GM12878 (cell line): ENCODE results near the gene CCDC57. TPM values are rescaled to one million over a fixed set of nuclear protein-coding genes. Genes with fewer than 3 reads are reported as not detected.

Experiments used
- ATAC-seq: fragments of 200-7000 bp; cut with Tn5 transposase; 3 replicates; pipeline ENCODE4 v1.9.1; 2020; ENCODE audit warnings: mild to moderate bottlenecking, moderate library complexity
- BruUV-seq: library from RNA; stranded (reverse); fragments of 400-500 nt; replicated peaks from 2 replicates; lab custom pipeline; 2021; lab: Mats Ljungman, UMichigan
- CTCF ChIA-PET: fragments of 300-600 bp; sonication (Branson Sonifier 250); formaldehyde crosslinking; extraction: SDS; loops from one replicate; lab custom pipeline; 2021; ENCODE audit warnings: inconsistent platforms; lab: Yijun Ruan, JAX
- POLR2A ChIA-PET: fragments of 350-600 bp; formaldehyde crosslinking; extraction: SDS; loops from one replicate; lab custom pipeline; 2021; ENCODE audit warnings: inconsistent platforms; lab: Charles Lee
- RAD21 ChIA-PET: fragments of 300-600 bp; sonication (Branson Sonifier 250); formaldehyde crosslinking; loops from one replicate; lab custom pipeline; 2023; ENCODE audit warnings: antibody characterized with exemption; ENCODE audit not compliant: unreplicated experiment; lab: Charles Lee
- SMC1A ChIA-PET: fragments of 300-600 bp; sonication (Branson Sonifier 250); formaldehyde crosslinking; loops from one replicate; lab custom pipeline; 2023; ENCODE audit not compliant: unreplicated experiment, uncharacterized antibody; lab: Charles Lee
- DNase-seq: peaks from one replicate; pipeline ENCODE4 v3.0.0-alpha.2; 2011; ENCODE audit warnings: low read depth, low spot score
- FAIRE-seq: peaks from 3 replicates; lab custom pipeline; 2011; peaks lifted over from hg19 to GRCh38; lab: Jason Lieb, UNC
- H2AFZ ChIP-seq: 2 replicates; pipeline ENCODE4 v1.6.0; 2011; ENCODE audit warnings: low read depth, low read length, control low read depth; ENCODE audit not compliant: control insufficient read depth
- H3K27ac ChIP-seq: 2 replicates; pipeline ENCODE4 v1.5.1; 2011; ENCODE audit warnings: control low read depth; ENCODE audit not compliant: control insufficient read depth, insufficient read depth
- H3K27me3 ChIP-seq, 2 experiments: replicated peaks in 1 of 2; 2 replicates each; pipeline versions ENCODE4 v1.6.0 to v1.6.1; 2011; ENCODE audit warnings: low read length in 1 of 2; ENCODE audit not compliant: control insufficient read depth in 2 of 2, insufficient read depth in 2 of 2
- H3K36me3 ChIP-seq, 2 experiments: 2 replicates each; pipeline ENCODE4 v1.5.1; 2011; ENCODE audit warnings: low read length in 1 of 2; ENCODE audit not compliant: control insufficient read depth in 2 of 2, insufficient read depth in 2 of 2
- H3K4me1 ChIP-seq: 2 replicates; pipeline ENCODE4 v1.6.1; 2011; ENCODE audit warnings: mild to moderate bottlenecking, low read length, moderate library complexity, mixed read lengths; ENCODE audit not compliant: control insufficient read depth, insufficient read depth
- H3K4me2 ChIP-seq: 2 replicates; pipeline ENCODE4 v1.6.0; 2011; ENCODE audit warnings: control low read depth; ENCODE audit not compliant: control insufficient read depth, insufficient read depth
- H3K4me3 ChIP-seq: fragments of 200-600 bp; sonication (generic); 2 replicates; pipeline ENCODE4 v1.5.1; 2016
- H3K79me2 ChIP-seq: 2 replicates; pipeline ENCODE4 v1.6.0; 2011; ENCODE audit warnings: low read length; ENCODE audit not compliant: control insufficient read depth, insufficient read depth
- H3K9ac ChIP-seq: 2 replicates; pipeline ENCODE4 v1.8.0; 2011; ENCODE audit warnings: low read length, control low read depth, mixed read lengths; ENCODE audit not compliant: control insufficient read depth, insufficient read depth
- H3K9me3 ChIP-seq: replicated peaks from 3 replicates; pipeline ENCODE4 v1.5.1; 2011; ENCODE audit warnings: mild to moderate bottlenecking, low read length; ENCODE audit not compliant: control insufficient read depth, insufficient read depth
- H4K20me1 ChIP-seq: 2 replicates; pipeline ENCODE4 v1.6.0; 2011; ENCODE audit not compliant: control insufficient read depth, insufficient read depth
- BCL3 ChIP-seq: IDR thresholded peaks from 2 replicates; pipeline ENCODE4 v1.6.1; 2011; ENCODE audit warnings: borderline replicate concordance, low read depth, mild to moderate bottlenecking, moderate library complexity, low read length; ENCODE audit not compliant: insufficient read depth, poor library complexity, severe bottlenecking
- BCLAF1 ChIP-seq: fragments of 450-650 bp; IDR thresholded peaks from 2 replicates; pipeline ENCODE4 v1.6.1; 2017; ENCODE audit warnings: antibody characterized with exemption, mild to moderate bottlenecking, moderate library complexity
- BHLHE40 ChIP-seq, 2 experiments: fragments of 450-650 bp in 1 of 2; IDR thresholded peaks; 2 replicates each; pipeline ENCODE4 v1.6.1; 2011 to 2017; ENCODE audit warnings: low read depth in 2 of 2, borderline replicate concordance in 1 of 2, improper control_type of control experiment in 1 of 2, low read length in 1 of 2, mild to moderate bottlenecking in 1 of 2
- DPF2 ChIP-seq: fragments of 450-650 bp; IDR thresholded peaks from 2 replicates; pipeline ENCODE4 v1.6.1; 2017; ENCODE audit warnings: mild to moderate bottlenecking
- EZH2 ChIP-seq: IDR thresholded peaks from 2 replicates; pipeline ENCODE4 v1.6.1; 2012; ENCODE audit warnings: low read depth, mild to moderate bottlenecking, control low read depth, inconsistent platforms, low read length, borderline replicate concordance; ENCODE audit not compliant: control insufficient read depth
- FOXK2 ChIP-seq: fragments of 450-650 bp; IDR thresholded peaks from 2 replicates; pipeline ENCODE4 v1.6.1; 2017; ENCODE audit warnings: mild to moderate bottlenecking, moderate library complexity
- GATAD2B ChIP-seq: fragments of 450-650 bp; conservative IDR thresholded peaks from 2 replicates; pipeline ENCODE4 v1.6.1; 2017; ENCODE audit warnings: low read depth, mild to moderate bottlenecking, moderate library complexity
- IKZF1 ChIP-seq: fragments of 450-650 bp; conservative IDR thresholded peaks from 2 replicates; pipeline ENCODE4 v1.6.1; 2017; ENCODE audit warnings: antibody characterized with exemption, mild to moderate bottlenecking
- LARP7 ChIP-seq: fragments of 450-650 bp; IDR thresholded peaks from 2 replicates; pipeline ENCODE4 v1.6.1; 2017; ENCODE audit warnings: mild to moderate bottlenecking
- RAD21 ChIP-seq: IDR thresholded peaks from 2 replicates; pipeline ENCODE4 v1.6.1; 2011; ENCODE audit warnings: mild to moderate bottlenecking, low read depth, low read length, moderate library complexity; ENCODE audit not compliant: insufficient read depth
- RELB ChIP-seq: fragments of 450-650 bp; IDR thresholded peaks from 2 replicates; pipeline ENCODE4 v1.6.1; 2017; ENCODE audit warnings: low read depth, mild to moderate bottlenecking, moderate library complexity
- SREBF1 ChIP-seq: IDR thresholded peaks from 2 replicates; pipeline ENCODE4 v1.6.1; 2012; ENCODE audit warnings: mild to moderate bottlenecking, low read length
- WGBS: methylation state at CpG from one replicate; pipeline ENCODE4 v1.1.6; 2016; ENCODE audit warnings: low lambda C conversion rate; ENCODE audit not compliant: insufficient replicate concordance, insufficient coverage; ENCODE audit errors: missing lambda C conversion rate; 5-methylcytosine and 5-hydroxymethylcytosine counted together
- in situ Hi-C: fragments of 300-500 bp; cut with MboI; formaldehyde crosslinking; loops from 9 replicates; pipeline ENCODE4 v1.14.3; 2018; ENCODE audit warnings: mixed read lengths
- intact Hi-C: fragments of 100-400 bp; cut with micrococcal nuclease; formaldehyde crosslinking; loops from one replicate; pipeline ENCODE4 v1.14.2; 2022; ENCODE audit not compliant: unreplicated experiment
- polyA plus RNA-seq, 11 experiments: library from polyadenylated mRNA; depleted of rRNA in 4 of 11; unstranded in 6 of 11; stranded (reverse) in 5 of 11; fragments of >200 nt; fragmentation: Nextera tagmentation in 4 of 11; fragmentation: Illumina TruSeq in 1 of 11; extraction: Ambion mirVana in 4 of 11; extraction: Trizol in 1 of 11; gene quantifications; 1 replicate in 1 of 11; 2 replicates in 10 of 11; pipeline versions ENCODE4 v1.2.1 to v1.2.3, GENCODE V29; 2011 to 2016; ENCODE audit warnings: inconsistent platforms in 2 of 11, missing spikeins in 2 of 11, low read depth in 1 of 11
- total RNA-seq, 4 experiments: library from RNA; depleted of rRNA in 3 of 4; stranded (reverse); fragments of >200 nt in 3 of 4; fragmentation: Illumina TruSeq in 1 of 4; extraction: Trizol in 1 of 4; gene quantifications; 2 replicates each; pipeline versions ENCODE4 v1.2.1 to v1.2.3, GENCODE V29; 2013 to 2021

CCDC57 gene
- total and polyA plus RNA-seq, 10 of the 15 experiments (the other 5 are each of a cell fraction or from before 2014, with no cell fraction given), result 5.4 to 123 (median 45.8) TPM

GRCh38 chr17:82154881-82155331, 57.7 kb downstream of the CCDC57 start (continued):
- no peak for TF ChIP-seq RELB
- no peak for TF ChIP-seq EZH2
- TF ChIP-seq FOXK2, result no peak
- no peak for TF ChIP-seq BCL3

GRCh38 chr17:82153745-82154375, 58.8 kb downstream of the CCDC57 start:
- 49% methylated on average over 16 of the region's 16 CpGs for WGBS
- TF ChIP-seq BHLHE40 (IDR thresholded peaks at IDR 0.05; ENCODE audit: borderline replicate concordance in 1 of 2, low read depth in 2 of 2, low read length in 1 of 2), result peak in 1 of 2 experiments; percentile 15; a peak in 1 of 4 replicates
- TF ChIP-seq RELB, result no peak
- peak; percentile 95 for TF ChIP-seq RAD21
- TF ChIP-seq IKZF1, result 0 out of 2 replicates have a peak, but pooled peaks have one; percentile 10
- TF ChIP-seq BCLAF1, result no peak
- TF ChIP-seq GATAD2B, result 0 out of 2 replicates have a peak, but pooled peaks have one; percentile 10
- TF ChIP-seq LARP7, result peak; percentile 48; the same call in 1 of the 2 replicates
- 0 out of 2 replicates have a peak, but pooled peaks have one; percentile 16 for TF ChIP-seq DPF2
- TF ChIP-seq SREBF1, result no peak

More at GRCh38 chr17:82153745-82154375, 58.8 kb downstream of the CCDC57 start:
- in situ Hi-C loops, result no loop called here
- Histone ChIP-seq H3K9ac (no peak overlapping the region), H4K20me1 (no peaks in the 10 kb centered on the region), H3K36me3 (no peaks in the 10 kb centered on the region), H3K4me2 (no peak overlapping the region), H3K9me3 (no peaks in the 10 kb centered on the region), H2AFZ (no peak overlapping the region), H3K4me3 (no peak overlapping the region), H3K79me2 (no peaks in the 10 kb centered on the region), H3K27me3 (no peaks in the 10 kb centered on the region), H3K27ac (no peak overlapping the region), H3K4me1 (no peaks in the 10 kb centered on the region)
- BruUV-seq, result no TSS peak
- FAIRE-seq (peak; percentile 93), DNase-seq (no peak), ATAC-seq (peak; percentile 99)
- ChIA-PET SMC1A (interaction anchor here (0.6 to 2.7 kb wide), 6 partner anchors 38 to 194 kb away, joined by 3 to 13 read pairs (median 4); partner anchors contain the start of gene RAC3), RAD21 (interaction anchor here (0.9 to 2.4 kb wide), 5 partner anchors 119 to 194 kb away, joined by 4 to 8 read pairs (median 4); partner anchors contain the start of genes CENPX and LRRC45), POLR2A (interaction anchor here (0.9 kb wide), 1 partner anchor 131 kb away, joined by 3 read pairs; the partner anchor contains the start of genes CENPX and LRRC45), CTCF (interaction anchor here (0.8 to 2.3 kb wide), 8 partner anchors 12 to 202 kb away, joined by 3 to 19 read pairs (median 6); partner anchors contain the start of gene DCXR)
- intact Hi-C loops, result loop anchor here (1.0 to 5.0 kb wide), 3 partner anchors 47 to 195 kb away; no protein-coding TSS in a partner anchor
